ENCODE results near the gene CACNA2D2.

DNA sequence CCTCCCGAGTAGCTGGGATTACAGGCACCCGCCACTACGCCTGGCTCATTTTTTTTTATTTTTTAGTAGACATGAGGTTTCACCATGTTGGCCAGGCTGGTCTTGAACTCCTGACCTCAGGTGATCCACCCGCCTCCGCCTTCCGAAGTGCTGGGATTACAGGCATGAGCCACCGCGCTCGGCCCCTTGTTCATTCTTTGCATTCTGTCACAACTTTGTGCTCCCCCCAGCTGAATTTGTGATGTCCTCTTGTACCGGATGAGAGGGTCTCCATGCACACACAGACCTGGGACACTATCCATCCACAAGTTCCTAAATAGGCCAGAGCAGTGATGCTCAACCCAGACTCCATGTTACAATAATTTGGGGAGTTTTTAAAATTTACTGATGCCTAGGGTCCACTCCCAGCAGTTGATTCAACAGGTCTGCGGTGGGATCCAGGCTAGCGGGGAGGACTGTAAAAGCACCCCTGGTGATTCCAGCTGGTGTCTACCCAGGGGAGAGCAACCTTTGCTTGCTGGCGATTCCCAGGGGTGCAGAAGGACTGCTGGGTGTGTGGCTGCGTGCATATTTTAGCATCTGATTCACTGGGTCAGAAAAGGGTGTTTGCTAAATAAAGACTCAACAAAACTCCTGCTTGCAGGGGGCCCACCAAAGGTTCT is 163.8 kb downstream of the CACNA2D2 start:
- TF ChIP-seq, protein P1, sequence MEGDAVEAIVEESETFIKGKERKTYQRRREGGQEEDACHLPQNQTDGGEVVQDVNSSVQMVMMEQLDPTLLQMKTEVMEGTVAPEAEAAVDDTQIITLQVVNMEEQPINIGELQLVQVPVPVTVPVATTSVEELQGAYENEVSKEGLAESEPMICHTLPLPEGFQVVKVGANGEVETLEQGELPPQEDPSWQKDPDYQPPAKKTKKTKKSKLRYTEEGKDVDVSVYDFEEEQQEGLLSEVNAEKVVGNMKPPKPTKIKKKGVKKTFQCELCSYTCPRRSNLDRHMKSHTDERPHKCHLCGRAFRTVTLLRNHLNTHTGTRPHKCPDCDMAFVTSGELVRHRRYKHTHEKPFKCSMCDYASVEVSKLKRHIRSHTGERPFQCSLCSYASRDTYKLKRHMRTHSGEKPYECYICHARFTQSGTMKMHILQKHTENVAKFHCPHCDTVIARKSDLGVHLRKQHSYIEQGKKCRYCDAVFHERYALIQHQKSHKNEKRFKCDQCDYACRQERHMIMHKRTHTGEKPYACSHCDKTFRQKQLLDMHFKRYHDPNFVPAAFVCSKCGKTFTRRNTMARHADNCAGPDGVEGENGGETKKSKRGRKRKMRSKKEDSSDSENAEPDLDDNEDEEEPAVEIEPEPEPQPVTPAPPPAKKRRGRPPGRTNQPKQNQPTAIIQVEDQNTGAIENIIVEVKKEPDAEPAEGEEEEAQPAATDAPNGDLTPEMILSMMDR (conservative IDR thresholded peaks at IDR 0.05), result no peak
- TF ChIP-seq ZFX (IDR thresholded peaks at IDR 0.05), result no peak
